ENCODE data around the gene ADAMTSL1.
"Not testable (repeated sequence)": the region's sequence is repeated elsewhere in the genome, so short reads cannot be mapped to it uniquely, and the experiment has no call there.

The ADAMTSL1 gene

GRCh38 chr9:18911714-18912342 lies 437.9 kb downstream of the ADAMTSL1 start:
- no peak for DNase-seq

GRCh38 chr9:18920141-18921084 lies 446.5 kb downstream of the ADAMTSL1 start:
- DNase-seq = no peak

GRCh38 chr9:18921366-18922075 lies 447.6 kb downstream of the ADAMTSL1 start:
- no peak for DNase-seq

- DNase-seq = no peak
Observed at GRCh38 chr9:18922161-18922885, 448.4 kb downstream of the ADAMTSL1 start.

GRCh38 chr9:18923167-18923566 lies 449.2 kb downstream of the ADAMTSL1 start:
- DNase-seq = peak in 1 of 2 experiments; percentile 4

- DNase-seq = no peak
Observed at GRCh38 chr9:18923671-18924430, 449.9 kb downstream of the ADAMTSL1 start.

- DNase-seq = no peak
Observed at GRCh38 chr9:18925880-18926279, 451.9 kb downstream of the ADAMTSL1 start.

- no peak for DNase-seq
Observed at GRCh38 chr9:18926513-18926912, 452.6 kb downstream of the ADAMTSL1 start.

- DNase-seq = no peak
Observed at GRCh38 chr9:18928711-18929110, 454.8 kb downstream of the ADAMTSL1 start.

- DNase-seq = not testable (repeated sequence)
Observed at GRCh38 chr9:18930611-18931010, 456.7 kb downstream of the ADAMTSL1 start.

- no peak for DNase-seq
Observed at GRCh38 chr9:18935541-18935940, 461.6 kb downstream of the ADAMTSL1 start.

- DNase-seq = no peak
Observed at GRCh38 chr9:18936094-18936871, 462.3 kb downstream of the ADAMTSL1 start.

GRCh38 chr9:18939943-18940342 lies 466.0 kb downstream of the ADAMTSL1 start:
- DNase-seq = no peak

- DNase-seq = no peak
Observed at GRCh38 chr9:18941060-18941740, 467.2 kb downstream of the ADAMTSL1 start.

GRCh38 chr9:18942801-18943200 lies 468.8 kb downstream of the ADAMTSL1 start:
- DNase-seq = no peak

- DNase-seq = peak; percentile 81 to 82
Observed at GRCh38 chr9:18947892-18948339, 474.0 kb downstream of the ADAMTSL1 start.

- no peak for DNase-seq
Observed at GRCh38 chr9:18951936-18952335, 478.0 kb downstream of the ADAMTSL1 start.

GRCh38 chr9:18955626-18956025 lies 481.7 kb downstream of the ADAMTSL1 start:
- DNase-seq = no peak
